Osteocyte (in vitro differentiated cells): Measurements from ENCODE around the gene TREX2. TPM values are rescaled to one million over a fixed set of nuclear protein-coding genes. Genes with fewer than 3 reads are reported as not detected.

Experiments used
- DNase-seq: peaks from one replicate; pipeline ENCODE4 v3.0.0; 2021; ENCODE audit warnings: mixed read lengths; ENCODE audit not compliant: unreplicated experiment; ENCODE audit errors: extremely low spot score
- H3K27ac Mint-ChIP-seq: one replicate; pipeline ENCODE4 v1.8.0; 2021; ENCODE audit warnings: mild to moderate bottlenecking, mixed read lengths; ENCODE audit not compliant: unreplicated experiment
- H3K27me3 Mint-ChIP-seq: one replicate; pipeline ENCODE4 v1.8.0; 2021; ENCODE audit warnings: mixed read lengths; ENCODE audit not compliant: unreplicated experiment
- H3K36me3 Mint-ChIP-seq: one replicate; pipeline ENCODE4 v1.8.0; 2021; ENCODE audit warnings: mixed read lengths; ENCODE audit not compliant: unreplicated experiment
- H3K4me1 Mint-ChIP-seq: one replicate; pipeline ENCODE4 v1.8.0; 2021; ENCODE audit warnings: mixed read lengths; ENCODE audit not compliant: unreplicated experiment
- H3K4me3 Mint-ChIP-seq: one replicate; pipeline ENCODE4 v1.8.0; 2021; ENCODE audit warnings: mild to moderate bottlenecking, moderate library complexity, mixed read lengths; ENCODE audit not compliant: unreplicated experiment
- H3K9me3 Mint-ChIP-seq: one replicate; pipeline ENCODE4 v1.8.0; 2021; ENCODE audit warnings: mixed read lengths; ENCODE audit not compliant: unreplicated experiment
- total RNA-seq: library from RNA; stranded (reverse); gene quantifications from 2 replicates; pipeline ENCODE4 v1.2.1, GENCODE V29; 2021
- TF ChIP-seq, protein P1 (sequence below): fragments of 200-600 bp; sonication (generic); IDR thresholded peaks from 2 replicates; pipeline ENCODE4 v1.5.0; 2021; ENCODE audit warnings: antibody characterized with exemption, mild to moderate bottlenecking, moderate library complexity

TREX2 gene
- total RNA-seq, 1 donor from 2014 or later = 2.5 TPM

DNA sequence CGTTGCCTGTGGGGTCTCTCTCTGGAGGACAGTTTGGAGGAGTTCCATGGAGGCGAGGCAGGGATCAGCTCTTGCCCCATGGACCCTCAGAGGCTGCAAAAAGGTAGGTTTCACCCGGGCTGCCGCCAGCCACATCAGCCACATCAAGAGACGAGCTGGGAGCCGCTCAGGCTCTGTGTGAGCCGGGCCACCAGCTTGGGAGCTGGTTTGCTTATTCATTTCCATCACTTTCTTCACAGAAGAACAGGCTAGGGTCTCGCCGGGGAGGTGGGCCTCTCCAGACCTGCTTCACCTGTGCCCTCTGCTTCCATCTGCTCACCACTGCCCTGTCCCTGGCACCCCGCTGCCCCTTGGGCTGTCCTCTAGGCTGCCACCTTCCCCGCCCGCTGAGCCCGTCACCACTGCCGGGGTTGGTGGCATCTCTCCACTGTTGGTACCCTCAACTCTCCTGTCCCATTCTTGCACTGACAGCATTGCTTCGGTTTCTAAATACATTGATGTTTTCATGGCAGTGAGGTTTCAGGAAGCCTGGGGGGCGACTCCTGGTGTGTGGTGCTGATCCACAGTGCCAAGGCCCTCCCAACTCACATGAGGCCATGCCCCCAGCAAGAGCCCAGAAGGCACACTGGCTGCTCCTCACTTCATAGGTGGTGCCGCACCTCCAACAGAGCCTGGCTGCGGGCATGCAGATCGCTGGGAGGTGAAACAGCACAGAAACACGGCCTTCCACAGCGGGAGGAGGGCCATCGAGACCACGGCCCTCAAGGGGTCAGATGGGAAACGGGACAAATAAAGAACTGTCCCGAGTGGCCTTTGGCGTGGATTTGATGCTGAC, 4.5 kb upstream of the TREX2 start:
- Mint-ChIP-seq H3K27ac (no peak overlapping the region), H3K4me1 (no peaks in the 10 kb centered on the region), H3K27me3 (no peaks in the 10 kb centered on the region), H3K4me3 (no peak overlapping the region), H3K36me3 (peaks cover 5% of the 10 kb centered on the region), H3K9me3 (no peaks in the 10 kb centered on the region)
- TF ChIP-seq, protein P1, sequence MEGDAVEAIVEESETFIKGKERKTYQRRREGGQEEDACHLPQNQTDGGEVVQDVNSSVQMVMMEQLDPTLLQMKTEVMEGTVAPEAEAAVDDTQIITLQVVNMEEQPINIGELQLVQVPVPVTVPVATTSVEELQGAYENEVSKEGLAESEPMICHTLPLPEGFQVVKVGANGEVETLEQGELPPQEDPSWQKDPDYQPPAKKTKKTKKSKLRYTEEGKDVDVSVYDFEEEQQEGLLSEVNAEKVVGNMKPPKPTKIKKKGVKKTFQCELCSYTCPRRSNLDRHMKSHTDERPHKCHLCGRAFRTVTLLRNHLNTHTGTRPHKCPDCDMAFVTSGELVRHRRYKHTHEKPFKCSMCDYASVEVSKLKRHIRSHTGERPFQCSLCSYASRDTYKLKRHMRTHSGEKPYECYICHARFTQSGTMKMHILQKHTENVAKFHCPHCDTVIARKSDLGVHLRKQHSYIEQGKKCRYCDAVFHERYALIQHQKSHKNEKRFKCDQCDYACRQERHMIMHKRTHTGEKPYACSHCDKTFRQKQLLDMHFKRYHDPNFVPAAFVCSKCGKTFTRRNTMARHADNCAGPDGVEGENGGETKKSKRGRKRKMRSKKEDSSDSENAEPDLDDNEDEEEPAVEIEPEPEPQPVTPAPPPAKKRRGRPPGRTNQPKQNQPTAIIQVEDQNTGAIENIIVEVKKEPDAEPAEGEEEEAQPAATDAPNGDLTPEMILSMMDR = no peak
- no peak for DNase-seq

DNA sequence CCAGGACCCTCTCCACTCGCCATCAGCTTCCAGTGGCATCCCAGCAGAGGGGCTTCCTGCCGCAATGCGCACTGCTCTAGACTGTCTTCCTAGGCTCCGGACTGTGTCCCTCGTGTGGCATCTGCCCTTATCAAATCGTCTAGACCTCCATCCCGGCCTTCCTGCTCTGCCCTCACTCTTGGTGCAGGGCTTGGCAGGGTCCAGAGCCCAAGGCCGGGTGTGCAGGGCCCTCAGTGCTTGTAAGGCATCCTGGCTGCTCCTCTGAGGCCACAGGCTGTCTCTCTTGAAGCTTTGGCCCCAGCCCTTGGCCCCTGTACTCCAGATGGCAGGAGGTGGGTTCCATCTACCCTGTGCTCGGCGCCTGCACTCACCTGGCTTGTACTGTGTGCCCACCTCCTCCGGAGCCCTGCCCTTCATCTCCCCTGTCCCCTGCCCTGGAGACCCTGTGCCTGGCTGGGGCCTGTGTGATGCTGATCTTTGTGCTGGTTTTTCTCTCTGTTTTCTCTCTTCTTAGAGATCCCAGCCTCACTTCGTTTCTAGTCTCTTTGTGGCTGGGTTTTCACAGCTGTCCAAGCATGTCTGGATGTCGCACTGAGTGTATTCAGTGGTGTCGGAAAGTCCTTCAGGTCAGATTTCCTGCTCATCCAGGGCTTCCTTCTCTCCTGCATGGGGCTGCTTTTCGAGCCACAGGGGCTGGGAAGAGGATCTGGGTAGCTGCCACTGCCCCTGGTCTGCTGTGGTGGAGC, 3.7 kb upstream of the TREX2 start:
- DNase-seq = no peak

DNA sequence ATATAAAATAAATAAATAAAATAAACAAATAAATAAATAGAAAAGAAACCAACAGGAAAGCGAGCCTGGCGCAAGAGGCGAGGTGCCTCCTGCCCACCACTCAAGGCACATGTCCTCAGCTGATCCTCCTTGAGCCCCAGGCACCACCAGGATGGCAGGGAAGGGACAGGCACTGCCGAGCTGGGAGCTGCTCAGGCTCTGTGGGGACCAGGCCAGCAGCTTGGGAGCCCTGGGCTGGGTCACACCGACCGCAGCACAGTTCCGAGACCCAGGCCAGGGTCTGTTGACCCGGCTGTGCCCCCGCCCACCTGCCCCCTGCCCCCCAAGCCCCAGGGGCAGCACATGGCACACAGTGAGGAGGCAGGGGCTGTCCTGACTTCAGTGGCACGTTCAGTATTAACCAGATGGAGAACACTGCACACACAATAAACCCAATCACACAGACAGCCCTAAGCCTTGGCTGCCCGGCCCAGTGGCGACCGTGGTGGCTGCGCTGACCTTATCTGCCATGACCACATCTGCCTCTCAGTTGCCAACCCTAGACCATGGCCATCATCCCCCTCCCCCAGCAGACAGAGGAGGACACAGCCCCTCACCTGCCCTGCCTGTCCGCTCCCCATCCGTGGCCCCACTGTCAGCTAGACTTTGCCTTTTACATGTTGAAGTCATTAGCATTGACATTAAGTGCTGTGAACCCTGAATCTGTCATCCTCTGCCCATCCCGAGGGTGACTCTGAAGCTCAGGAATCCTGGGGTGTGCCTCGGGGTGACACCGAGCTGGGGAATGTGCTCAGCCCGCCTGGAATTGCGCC, 2.9 kb upstream of the TREX2 start:
- H3K4me3 Mint-ChIP-seq = no peak overlapping the region
- no peaks in the 10 kb centered on the region for H3K9me3 Mint-ChIP-seq
- H3K27me3 Mint-ChIP-seq = no peaks in the 10 kb centered on the region
- peaks cover 3% of the 10 kb centered on the region for H3K36me3 Mint-ChIP-seq
- no peak overlapping the region for H3K27ac Mint-ChIP-seq
- TF ChIP-seq, protein P1 = no peak
- no peaks in the 10 kb centered on the region for H3K4me1 Mint-ChIP-seq
- no peak for DNase-seq

More for the DNA sequence above, 3.7 kb upstream of the TREX2 start:
- TF ChIP-seq, protein P1 = no peak
- H3K27me3 Mint-ChIP-seq = no peaks in the 10 kb centered on the region
- H3K27ac Mint-ChIP-seq = no peak overlapping the region
- H3K4me3 Mint-ChIP-seq = no peak overlapping the region
- H3K36me3 Mint-ChIP-seq = peaks cover 3% of the 10 kb centered on the region
- H3K9me3 Mint-ChIP-seq = no peaks in the 10 kb centered on the region
- no peaks in the 10 kb centered on the region for H3K4me1 Mint-ChIP-seq

DNA sequence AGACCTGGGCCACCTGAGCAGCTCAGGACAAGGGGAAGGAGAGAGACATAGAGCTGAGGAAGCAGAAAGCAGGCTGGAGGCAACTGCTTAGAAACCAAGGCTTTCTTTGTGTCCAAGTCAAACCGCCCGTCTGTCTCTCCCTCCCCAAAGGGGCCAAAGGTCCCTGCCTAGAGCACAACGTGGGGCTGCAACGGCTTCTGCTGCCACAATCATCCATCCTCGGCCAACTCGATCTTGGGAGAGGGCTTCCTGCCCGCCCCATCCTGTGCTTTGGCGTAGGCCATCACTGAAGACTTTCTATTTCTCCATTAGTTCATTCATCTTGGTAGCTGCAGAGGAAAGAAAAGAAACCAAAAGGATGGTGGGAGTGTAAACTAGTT, 1.7 kb upstream of the TREX2 start:
- TF ChIP-seq, protein P1 = no peak
- Mint-ChIP-seq H3K36me3 (peaks cover 3% of the 10 kb centered on the region), H3K9me3 (no peaks in the 10 kb centered on the region), H3K27me3 (no peaks in the 10 kb centered on the region), H3K27ac (no peak overlapping the region), H3K4me3 (no peak overlapping the region), H3K4me1 (no peaks in the 10 kb centered on the region)
- no peak for DNase-seq
